GM21515 (cell line): Measurements from ENCODE around the gene ERP44.
"Not testable (repeated sequence)": the region's sequence is repeated elsewhere in the genome, so short reads cannot be mapped to it uniquely, and the experiment has no call there.

Source experiments
- ATAC-seq: cut with Tn5 transposase; IDR thresholded peaks from one replicate; pipeline ENCODE4 v1.9.1; 2021; ENCODE audit not compliant: unreplicated experiment

Gene ERP44

DNA sequence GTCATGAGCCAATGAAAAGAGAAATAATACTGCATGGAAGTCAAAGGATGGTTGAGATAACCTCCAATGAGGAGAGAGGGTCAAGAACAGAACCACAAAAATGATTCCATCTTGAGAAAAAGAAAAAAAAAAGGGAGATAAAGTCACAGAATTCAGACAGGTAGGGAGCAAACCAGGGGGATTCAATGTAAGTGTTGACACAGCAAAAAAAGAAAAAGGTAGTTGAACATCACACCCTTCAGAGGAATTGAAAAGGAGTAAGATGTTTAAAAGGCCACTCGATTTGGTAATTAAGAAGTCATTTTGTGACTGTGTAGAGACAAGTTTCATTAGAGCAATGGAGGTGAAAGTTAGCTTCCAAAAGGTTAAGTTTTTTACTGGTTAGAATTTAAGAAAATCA lies 79.3 kb downstream of the ERP44 start:
- ATAC-seq, result no peak

DNA sequence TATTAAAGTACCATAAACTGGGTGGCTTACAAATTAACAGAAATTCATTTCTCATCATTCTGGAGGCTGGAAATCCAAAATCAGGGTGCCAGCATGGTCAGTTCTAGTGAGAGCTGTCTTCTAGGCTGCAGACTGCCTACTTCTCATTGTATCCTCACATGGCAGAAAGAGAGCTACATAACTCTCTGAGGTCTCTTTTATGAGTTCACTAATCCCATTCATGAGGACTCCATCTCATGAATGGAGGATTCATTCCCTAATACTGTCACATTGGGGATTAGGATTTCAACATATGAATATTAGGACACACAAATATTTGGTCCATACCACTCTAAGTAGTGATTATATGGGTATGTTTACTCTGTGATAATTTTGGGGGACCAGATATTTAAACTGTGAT lies 84.0 kb downstream of the ERP44 start:
- ATAC-seq, result no peak

- no peak for ATAC-seq
These were observed 85.2 kb downstream of the ERP44 start for GRCh38 chr9:100013573-100013972.

- ATAC-seq, result no peak
These were observed 86.5 kb downstream of the ERP44 start for GRCh38 chr9:100012279-100012678.

- no peak for ATAC-seq
These were observed 87.6 kb downstream of the ERP44 start for GRCh38 chr9:100011062-100011681.

DNA sequence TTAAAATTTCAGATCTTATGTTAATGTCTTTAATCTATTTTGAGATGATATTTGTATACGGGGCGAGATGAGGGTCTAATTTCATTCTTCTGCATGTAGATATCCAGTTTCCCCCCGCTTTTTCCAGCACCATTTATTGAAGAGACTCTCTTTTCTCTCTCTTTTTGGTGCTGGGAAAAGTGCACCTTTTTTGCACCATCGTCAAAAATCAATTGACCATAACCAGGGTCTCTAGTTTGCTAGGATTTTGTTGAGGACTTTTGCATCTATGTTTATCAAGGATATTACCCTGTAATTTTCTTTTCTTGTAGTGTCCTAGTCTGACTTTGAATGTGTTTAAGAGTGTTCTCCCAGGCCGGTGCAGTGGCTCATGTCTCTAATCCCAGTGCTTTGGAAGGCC lies 99.0 kb downstream of the ERP44 start:
- no peak for ATAC-seq

- no peak for ATAC-seq
These were observed 99.9 kb downstream of the ERP44 start for GRCh38 chr9:99998866-99999265.

DNA sequence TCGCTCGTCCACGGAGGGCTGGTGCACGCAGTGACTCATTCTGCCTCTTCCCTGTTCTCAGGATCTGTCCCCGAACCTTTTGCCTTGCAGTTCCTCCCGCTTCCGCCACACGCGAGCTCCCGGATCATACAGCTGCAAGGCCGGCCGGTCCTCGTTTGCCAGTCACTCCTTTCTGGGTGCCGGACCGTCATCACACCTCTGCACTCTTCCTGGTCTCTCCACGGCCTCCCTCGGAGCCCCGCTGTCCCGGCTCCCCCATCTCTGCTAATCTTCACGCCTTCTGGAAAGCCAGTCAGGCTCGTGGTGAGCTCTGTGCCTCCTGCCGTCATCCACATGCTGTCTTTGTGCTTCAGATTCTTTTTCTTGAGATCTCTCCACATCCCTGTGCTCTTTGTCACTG lies 100.5 kb downstream of the ERP44 start:
- no peak for ATAC-seq

- ATAC-seq, result not testable (repeated sequence)
These were observed 108.3 kb downstream of the ERP44 start for GRCh38 chr9:99990508-99990907.

GRCh38 chr9:99986642-99987041 lies 112.2 kb downstream of the ERP44 start:
- no peak for ATAC-seq

GRCh38 chr9:99980598-99980997 lies 118.2 kb downstream of the ERP44 start:
- ATAC-seq, result no peak

DNA sequence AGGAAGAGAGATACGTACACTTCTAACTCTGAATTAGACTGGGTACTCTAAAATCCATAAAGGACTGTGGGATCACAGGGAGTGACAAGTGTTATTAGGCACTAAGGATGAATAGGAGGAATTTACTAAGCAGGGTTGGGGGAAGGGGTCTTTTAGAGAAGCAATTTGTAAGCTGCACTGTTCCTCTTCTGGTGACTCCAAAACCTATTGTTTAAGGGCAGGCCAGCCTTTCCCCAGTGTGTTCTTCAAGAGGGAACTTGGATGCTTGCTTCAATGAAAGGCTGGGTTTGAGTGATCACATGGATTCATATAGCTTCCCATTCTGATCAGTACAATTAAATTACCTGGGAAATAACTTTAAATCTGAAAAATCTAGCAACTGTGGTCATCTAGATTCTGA lies 120.6 kb downstream of the ERP44 start:
- no peak for ATAC-seq

DNA sequence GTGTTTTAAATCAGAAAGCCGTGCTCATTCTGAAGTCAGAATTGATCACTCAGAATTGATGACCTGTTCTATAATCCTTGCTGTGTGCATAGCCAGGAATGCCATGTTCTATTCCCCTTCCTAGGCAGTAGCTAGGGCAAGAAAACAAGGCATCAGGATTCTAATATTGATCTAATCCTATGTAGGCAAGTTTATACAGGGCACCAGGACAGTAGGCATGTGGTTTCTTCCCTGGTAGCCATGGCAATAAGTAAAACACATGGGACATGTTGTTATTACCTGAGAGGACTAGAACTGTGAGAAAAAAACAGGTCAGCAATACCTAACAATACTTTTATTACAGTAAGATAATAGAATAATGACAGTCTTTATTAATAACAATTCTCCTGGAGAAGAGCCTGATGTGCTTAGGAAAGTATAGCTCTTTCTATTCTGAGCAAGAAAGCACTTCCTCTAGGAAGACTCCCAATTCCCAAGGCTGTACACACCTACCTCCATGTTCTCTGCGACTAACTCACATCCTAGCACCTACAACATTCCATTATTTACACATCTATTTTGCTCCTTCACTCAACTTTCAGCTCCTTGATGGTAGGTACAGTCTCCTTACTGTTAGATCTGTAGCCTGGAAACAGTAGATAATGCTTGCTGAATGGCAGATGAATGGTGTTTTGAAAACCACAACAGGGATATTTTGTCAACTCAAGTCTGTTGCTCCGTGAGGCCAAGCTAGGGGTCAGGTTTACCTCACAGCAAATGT lies 121.6 kb downstream of the ERP44 start:
- no peak for ATAC-seq

DNA sequence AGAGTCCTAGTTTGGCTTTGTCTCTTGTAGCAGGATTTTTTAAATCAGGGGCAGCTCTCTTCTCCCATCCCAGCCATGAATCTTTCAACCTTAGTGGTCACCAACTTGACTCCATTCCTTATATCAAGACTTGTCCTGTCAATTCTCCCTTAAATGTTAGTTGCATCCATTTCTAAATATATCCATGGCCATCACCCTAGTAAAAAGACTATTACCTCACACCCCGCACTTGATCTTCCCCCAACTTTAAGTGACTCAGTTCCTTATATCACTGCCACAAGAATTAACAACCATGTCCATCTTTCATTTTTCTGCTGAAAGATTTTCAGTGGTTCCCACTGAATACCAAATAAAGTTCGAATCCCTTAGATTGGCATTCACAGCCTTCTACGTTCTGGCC lies 125.3 kb downstream of the ERP44 start:
- no peak for ATAC-seq

DNA sequence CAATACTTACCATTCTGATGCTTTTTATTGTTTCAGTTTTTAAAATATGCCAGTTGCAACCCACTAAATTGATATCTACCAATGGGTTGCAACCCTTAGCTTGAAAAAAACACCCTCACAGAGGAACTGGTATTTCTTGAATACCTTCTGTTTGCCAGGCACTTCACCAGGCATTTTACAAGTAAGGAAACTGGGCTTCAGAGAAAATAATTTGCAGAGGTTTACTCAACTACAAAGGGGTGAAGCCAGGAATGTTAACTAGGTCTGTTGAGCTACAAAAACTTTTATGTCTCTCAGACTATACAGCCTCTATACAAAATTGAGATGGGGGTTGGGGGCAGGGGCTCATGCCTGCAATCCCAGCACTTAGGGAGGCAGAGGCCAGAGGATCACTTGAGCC lies 127.4 kb downstream of the ERP44 start:
- no peak for ATAC-seq

GRCh38 chr9:99970481-99970880 lies 128.3 kb downstream of the ERP44 start:
- no peak for ATAC-seq

DNA sequence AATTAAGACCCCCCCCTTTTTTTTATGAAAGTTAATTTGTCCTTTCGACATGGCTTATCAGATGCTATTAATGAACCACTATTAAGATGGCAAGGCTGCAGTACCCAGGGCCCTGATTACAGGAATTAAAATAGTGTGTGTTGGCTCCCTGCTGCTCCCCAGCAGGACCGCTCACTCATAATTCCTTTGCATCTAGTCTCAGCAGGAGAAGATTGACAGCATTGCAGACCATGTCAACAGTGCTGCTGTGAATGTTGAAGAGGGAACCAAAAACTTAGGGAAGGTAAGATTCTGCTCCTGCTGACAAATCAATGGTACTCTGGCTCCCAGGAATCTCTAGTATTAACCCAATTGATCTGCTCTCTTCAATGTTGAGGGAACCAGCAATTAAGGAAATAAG lies 131.3 kb downstream of the ERP44 start:
- ATAC-seq, result no peak

GRCh38 chr9:99966716-99967115 lies 132.1 kb downstream of the ERP44 start:
- no peak for ATAC-seq

GRCh38 chr9:99966001-99966400 lies 132.8 kb downstream of the ERP44 start:
- no peak for ATAC-seq

DNA sequence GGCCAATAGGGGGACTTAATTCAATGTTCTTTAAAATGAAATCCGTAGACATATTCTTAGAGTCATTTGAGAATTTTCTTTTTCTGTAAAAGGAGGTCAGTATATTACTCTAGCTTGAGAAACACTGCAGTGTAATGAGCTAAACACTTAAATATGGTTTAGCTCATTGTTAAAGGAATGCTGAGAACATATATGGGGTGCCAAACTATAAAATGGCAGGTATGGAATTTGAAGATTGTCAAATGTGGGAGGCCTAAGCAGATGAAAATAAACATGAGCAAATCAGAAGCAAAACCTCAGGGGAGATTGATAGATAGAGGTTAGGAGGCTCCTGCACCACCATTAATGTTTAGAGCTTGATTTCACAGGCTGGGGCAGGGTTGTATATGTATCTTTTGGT lies 134.5 kb downstream of the ERP44 start:
- no peak for ATAC-seq

- no peak for ATAC-seq
These were observed 136.0 kb downstream of the ERP44 start for GRCh38 chr9:99962680-99963261.

GRCh38 chr9:99955606-99956005 lies 143.2 kb downstream of the ERP44 start:
- ATAC-seq, result no peak
